Measurements from ENCODE around the gene TPM4. TPM values are rescaled to one million over a fixed set of nuclear protein-coding genes. Genes with fewer than 3 reads are reported as not detected.

TPM4 gene
- polyA plus RNA-seq, 1 donor from 2014 or later = 119 TPM

Other genes starting within 250 kb of the TPM4 start
- 0.36 TPM in 1 of 2 replicates, not detected in the other for gene CYP4F2, start 178.4 kb upstream of the TPM4 start, polyA plus RNA-seq
- gene CYP4F11, start 142.0 kb upstream of the TPM4 start, polyA plus RNA-seq = not detected in 2 replicates
- not detected in 2 replicates for gene OR10H4, start 127.5 kb upstream of the TPM4 start, polyA plus RNA-seq
- 27.5 and 29.8 TPM in 2 replicates for gene RAB8A, start 35.4 kb downstream of the TPM4 start, polyA plus RNA-seq
- gene HSH2D, start 67.2 kb downstream of the TPM4 start, polyA plus RNA-seq = not detected in 2 replicates
- not detected in 2 replicates for gene CIB3, start 97.0 kb downstream of the TPM4 start, polyA plus RNA-seq
- 520 and 545 TPM in 2 replicates for gene FAM32A, start 108.9 kb downstream of the TPM4 start, polyA plus RNA-seq
- gene AP1M1, start 121.4 kb downstream of the TPM4 start, polyA plus RNA-seq = 80.5 and 81.4 TPM in 2 replicates
- gene KLF2, start 248.3 kb downstream of the TPM4 start, polyA plus RNA-seq = 0.15 and 0.32 TPM in 2 replicates